Measurements from ENCODE around the gene EHBP1. TPM values are rescaled to one million over a fixed set of nuclear protein-coding genes. Genes with fewer than 3 reads are reported as not detected.

The EHBP1 gene
- total and polyA plus RNA-seq, 2 experiments from 2014 or later: 27.2 to 47.9 TPM

DNA sequence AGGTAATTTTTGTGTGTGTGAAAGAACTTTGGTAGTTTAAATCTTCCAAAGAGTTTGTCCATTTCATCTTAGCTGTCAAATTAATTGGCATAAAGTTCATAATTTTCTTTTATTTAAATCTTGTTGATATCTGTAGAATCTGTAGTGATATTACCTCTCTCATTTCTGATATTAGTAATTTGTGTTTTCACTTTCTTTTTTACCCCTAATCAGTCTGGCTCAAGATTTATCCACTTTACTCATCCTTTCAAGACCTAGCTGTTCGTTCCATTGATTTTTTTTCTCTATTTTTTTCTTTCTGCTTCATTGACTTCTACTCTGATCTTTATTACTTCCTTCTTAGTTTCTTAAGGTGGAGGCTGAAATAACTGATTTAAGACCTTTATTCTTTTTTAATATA is 202.6 kb downstream of the EHBP1 start (continued):
- TF ChIP-seq, protein P1, sequence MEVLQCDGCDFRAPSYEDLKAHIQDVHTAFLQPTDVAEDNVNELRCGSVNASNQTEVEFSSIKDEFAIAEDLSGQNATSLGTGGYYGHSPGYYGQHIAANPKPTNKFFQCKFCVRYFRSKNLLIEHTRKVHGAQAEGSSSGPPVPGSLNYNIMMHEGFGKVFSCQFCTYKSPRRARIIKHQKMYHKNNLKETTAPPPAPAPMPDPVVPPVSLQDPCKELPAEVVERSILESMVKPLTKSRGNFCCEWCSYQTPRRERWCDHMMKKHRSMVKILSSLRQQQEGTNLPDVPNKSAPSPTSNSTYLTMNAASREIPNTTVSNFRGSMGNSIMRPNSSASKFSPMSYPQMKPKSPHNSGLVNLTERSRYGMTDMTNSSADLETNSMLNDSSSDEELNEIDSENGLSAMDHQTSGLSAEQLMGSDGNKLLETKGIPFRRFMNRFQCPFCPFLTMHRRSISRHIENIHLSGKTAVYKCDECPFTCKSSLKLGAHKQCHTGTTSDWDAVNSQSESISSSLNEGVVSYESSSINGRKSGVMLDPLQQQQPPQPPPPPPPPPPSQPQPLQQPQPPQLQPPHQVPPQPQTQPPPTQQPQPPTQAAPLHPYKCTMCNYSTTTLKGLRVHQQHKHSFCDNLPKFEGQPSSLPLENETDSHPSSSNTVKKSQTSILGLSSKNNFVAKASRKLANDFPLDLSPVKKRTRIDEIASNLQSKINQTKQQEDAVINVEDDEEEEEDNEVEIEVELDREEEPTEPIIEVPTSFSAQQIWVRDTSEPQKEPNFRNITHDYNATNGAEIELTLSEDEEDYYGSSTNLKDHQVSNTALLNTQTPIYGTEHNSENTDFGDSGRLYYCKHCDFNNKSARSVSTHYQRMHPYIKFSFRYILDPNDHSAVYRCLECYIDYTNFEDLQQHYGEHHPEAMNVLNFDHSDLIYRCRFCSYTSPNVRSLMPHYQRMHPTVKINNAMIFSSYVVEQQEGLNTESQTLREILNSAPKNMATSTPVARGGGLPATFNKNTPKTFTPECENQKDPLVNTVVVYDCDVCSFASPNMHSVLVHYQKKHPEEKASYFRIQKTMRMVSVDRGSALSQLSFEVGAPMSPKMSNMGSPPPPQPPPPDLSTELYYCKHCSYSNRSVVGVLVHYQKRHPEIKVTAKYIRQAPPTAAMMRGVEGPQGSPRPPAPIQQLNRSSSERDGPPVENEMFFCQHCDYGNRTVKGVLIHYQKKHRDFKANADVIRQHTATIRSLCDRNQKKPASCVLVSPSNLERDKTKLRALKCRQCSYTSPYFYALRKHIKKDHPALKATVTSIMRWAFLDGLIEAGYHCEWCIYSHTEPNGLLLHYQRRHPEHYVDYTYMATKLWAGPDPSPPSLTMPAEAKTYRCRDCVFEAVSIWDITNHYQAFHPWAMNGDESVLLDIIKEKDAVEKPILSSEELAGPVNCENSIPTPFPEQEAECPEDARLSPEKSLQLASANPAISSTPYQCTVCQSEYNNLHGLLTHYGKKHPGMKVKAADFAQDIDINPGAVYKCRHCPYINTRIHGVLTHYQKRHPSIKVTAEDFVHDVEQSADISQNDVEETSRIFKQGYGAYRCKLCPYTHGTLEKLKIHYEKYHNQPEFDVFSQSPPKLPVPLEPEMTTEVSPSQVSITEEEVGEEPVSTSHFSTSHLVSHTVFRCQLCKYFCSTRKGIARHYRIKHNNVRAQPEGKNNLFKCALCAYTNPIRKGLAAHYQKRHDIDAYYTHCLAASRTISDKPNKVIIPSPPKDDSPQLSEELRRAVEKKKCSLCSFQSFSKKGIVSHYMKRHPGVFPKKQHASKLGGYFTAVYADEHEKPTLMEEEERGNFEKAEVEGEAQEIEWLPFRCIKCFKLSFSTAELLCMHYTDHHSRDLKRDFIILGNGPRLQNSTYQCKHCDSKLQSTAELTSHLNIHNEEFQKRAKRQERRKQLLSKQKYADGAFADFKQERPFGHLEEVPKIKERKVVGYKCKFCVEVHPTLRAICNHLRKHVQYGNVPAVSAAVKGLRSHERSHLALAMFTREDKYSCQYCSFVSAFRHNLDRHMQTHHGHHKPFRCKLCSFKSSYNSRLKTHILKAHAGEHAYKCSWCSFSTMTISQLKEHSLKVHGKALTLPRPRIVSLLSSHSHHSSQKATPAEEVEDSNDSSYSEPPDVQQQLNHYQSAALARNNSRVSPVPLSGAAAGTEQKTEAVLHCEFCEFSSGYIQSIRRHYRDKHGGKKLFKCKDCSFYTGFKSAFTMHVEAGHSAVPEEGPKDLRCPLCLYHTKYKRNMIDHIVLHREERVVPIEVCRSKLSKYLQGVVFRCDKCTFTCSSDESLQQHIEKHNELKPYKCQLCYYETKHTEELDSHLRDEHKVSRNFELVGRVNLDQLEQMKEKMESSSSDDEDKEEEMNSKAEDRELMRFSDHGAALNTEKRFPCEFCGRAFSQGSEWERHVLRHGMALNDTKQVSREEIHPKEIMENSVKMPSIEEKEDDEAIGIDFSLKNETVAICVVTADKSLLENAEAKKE (CRISPR knock-in tag; IDR thresholded peaks at IDR 0.05): no peak
- TF ChIP-seq NANOG (IDR thresholded peaks at IDR 0.05; ENCODE audit: borderline replicate concordance) (no peak), EZH2 (IDR thresholded peaks at IDR 0.05; ENCODE audit: low read depth, unreplicated experiment) (no peak), STAT1 (IDR thresholded peaks at IDR 0.05; ENCODE audit: unreplicated experiment) (no peak), ZNF114 (CRISPR knock-in tag; IDR thresholded peaks at IDR 0.05) (no peak), CREB1 (CRISPR knock-in tag; IDR thresholded peaks at IDR 0.05; ENCODE audit: low read depth) (no peak), JUNB (IDR thresholded peaks at IDR 0.05; ENCODE audit: unreplicated experiment) (no peak)
- TF ChIP-seq, protein P2, sequence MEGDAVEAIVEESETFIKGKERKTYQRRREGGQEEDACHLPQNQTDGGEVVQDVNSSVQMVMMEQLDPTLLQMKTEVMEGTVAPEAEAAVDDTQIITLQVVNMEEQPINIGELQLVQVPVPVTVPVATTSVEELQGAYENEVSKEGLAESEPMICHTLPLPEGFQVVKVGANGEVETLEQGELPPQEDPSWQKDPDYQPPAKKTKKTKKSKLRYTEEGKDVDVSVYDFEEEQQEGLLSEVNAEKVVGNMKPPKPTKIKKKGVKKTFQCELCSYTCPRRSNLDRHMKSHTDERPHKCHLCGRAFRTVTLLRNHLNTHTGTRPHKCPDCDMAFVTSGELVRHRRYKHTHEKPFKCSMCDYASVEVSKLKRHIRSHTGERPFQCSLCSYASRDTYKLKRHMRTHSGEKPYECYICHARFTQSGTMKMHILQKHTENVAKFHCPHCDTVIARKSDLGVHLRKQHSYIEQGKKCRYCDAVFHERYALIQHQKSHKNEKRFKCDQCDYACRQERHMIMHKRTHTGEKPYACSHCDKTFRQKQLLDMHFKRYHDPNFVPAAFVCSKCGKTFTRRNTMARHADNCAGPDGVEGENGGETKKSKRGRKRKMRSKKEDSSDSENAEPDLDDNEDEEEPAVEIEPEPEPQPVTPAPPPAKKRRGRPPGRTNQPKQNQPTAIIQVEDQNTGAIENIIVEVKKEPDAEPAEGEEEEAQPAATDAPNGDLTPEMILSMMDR (conservative IDR thresholded peaks at IDR 0.05; ENCODE audit: low read depth in 2 of 2): no peak

DNA sequence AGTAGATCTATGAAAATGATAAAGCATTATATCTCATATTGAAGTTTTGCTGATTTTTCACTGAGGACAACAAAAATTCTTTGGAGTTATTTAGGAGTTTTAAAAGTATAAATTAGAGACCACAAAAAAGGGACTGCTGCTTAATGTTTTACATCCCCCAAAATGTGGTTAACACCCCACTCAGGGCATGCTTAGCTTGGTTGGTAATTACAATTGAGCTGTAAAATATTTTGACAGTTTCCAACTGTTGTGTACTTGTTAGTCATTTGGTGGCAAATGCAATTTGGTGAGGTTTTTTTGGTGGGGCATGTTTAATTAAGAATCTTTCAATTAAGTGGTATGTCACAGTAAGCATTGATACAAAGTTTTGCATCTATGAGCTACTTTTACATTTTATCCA is 207.8 kb downstream of the EHBP1 start:
- no peaks in the 10 kb centered on the region for H3K27me3 ChIP-seq (ENCODE audit: insufficient read depth)
- no peaks in the 10 kb centered on the region for H3K4me1 ChIP-seq (ENCODE audit: insufficient read depth)
- peaks cover 2% of the 10 kb centered on the region for H3K27me3 Mint-ChIP-seq (ENCODE audit: insufficient read depth, low read depth, poor library complexity)
- no peak overlapping the region for H3K4me3 Mint-ChIP-seq
- no peak for DNase-seq (ENCODE audit: low spot score)
- H3K4me2 ChIP-seq: no peak overlapping the region
- no peak overlapping the region for H3K4me3 ChIP-seq
- H3K36me3 Mint-ChIP-seq (ENCODE audit: low read depth): no peaks in the 10 kb centered on the region
- H3K79me2 ChIP-seq (replicated peaks; ENCODE audit: insufficient read depth): no peaks in the 10 kb centered on the region
- no peaks in the 10 kb centered on the region for H3K9me3 Mint-ChIP-seq
- H3K27ac ChIP-seq (ENCODE audit: low read depth): no peak overlapping the region
- H3K36me3 ChIP-seq (ENCODE audit: insufficient read depth): no peaks in the 10 kb centered on the region
- H3K27ac Mint-ChIP-seq: no peak overlapping the region
- no peaks in the 10 kb centered on the region for H3K9me2 ChIP-seq (ENCODE audit: insufficient read depth)
- no peaks in the 10 kb centered on the region for H3K4me1 Mint-ChIP-seq
- no peaks in the 10 kb centered on the region for H4K20me1 ChIP-seq (replicated peaks; ENCODE audit: insufficient read depth)
- H3F3A ChIP-seq (replicated peaks; ENCODE audit: low read depth): no peaks in the 10 kb centered on the region
- H2AFZ ChIP-seq: no peak overlapping the region
- no peak for ATAC-seq
- TF ChIP-seq STAT1 (IDR thresholded peaks at IDR 0.05; ENCODE audit: unreplicated experiment): no peak
- TF ChIP-seq, protein P2 (conservative IDR thresholded peaks at IDR 0.05; ENCODE audit: low read depth in 2 of 2): no peak
- no peak for TF ChIP-seq JUNB (IDR thresholded peaks at IDR 0.05; ENCODE audit: unreplicated experiment)
- no peak for TF ChIP-seq CREB1 (CRISPR knock-in tag; IDR thresholded peaks at IDR 0.05; ENCODE audit: low read depth)
- no peak for TF ChIP-seq EZH2 (IDR thresholded peaks at IDR 0.05; ENCODE audit: low read depth, unreplicated experiment)
- TF ChIP-seq EZH2phosphoT487 (IDR thresholded peaks at IDR 0.05; ENCODE audit: unreplicated experiment): no peak
- no peak for TF ChIP-seq NANOG (IDR thresholded peaks at IDR 0.05; ENCODE audit: borderline replicate concordance)
- TF ChIP-seq, protein P3, sequence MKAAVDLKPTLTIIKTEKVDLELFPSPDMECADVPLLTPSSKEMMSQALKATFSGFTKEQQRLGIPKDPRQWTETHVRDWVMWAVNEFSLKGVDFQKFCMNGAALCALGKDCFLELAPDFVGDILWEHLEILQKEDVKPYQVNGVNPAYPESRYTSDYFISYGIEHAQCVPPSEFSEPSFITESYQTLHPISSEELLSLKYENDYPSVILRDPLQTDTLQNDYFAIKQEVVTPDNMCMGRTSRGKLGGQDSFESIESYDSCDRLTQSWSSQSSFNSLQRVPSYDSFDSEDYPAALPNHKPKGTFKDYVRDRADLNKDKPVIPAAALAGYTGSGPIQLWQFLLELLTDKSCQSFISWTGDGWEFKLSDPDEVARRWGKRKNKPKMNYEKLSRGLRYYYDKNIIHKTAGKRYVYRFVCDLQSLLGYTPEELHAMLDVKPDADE (IDR thresholded peaks at IDR 0.05): no peak

Measured in GM23338 (cell line).